ENCODE results near the gene MDGA2.
"Not testable (repeated sequence)": the region's sequence is repeated elsewhere in the genome, so short reads cannot be mapped to it uniquely, and the experiment has no call there.

Gene MDGA2

GRCh38 chr14:47675466-47676314 lies at the start of gene MDGA2:
Gene MDGA2 (minus strand): TSS chr14:47675605.
- DNase-seq = peak; percentile 54

- no peak for DNase-seq
Measured at GRCh38 chr14:47722929-47723693, 47.7 kb upstream of the MDGA2 start.

GRCh38 chr14:47720281-47720680 lies 44.9 kb upstream of the MDGA2 start:
- DNase-seq = no peak

GRCh38 chr14:47715330-47715729 lies 39.9 kb upstream of the MDGA2 start:
- no peak for DNase-seq

- DNase-seq = no peak
Measured at GRCh38 chr14:47710581-47710980, 35.2 kb upstream of the MDGA2 start.

- no peak for DNase-seq
Measured at GRCh38 chr14:47705683-47706082, 30.3 kb upstream of the MDGA2 start.

GRCh38 chr14:47691829-47692228 lies 16.4 kb upstream of the MDGA2 start:
- no peak for DNase-seq

- DNase-seq = no peak
Measured at GRCh38 chr14:47678993-47679392, 3.6 kb upstream of the MDGA2 start.

GRCh38 chr14:47678157-47678556 lies 2.8 kb upstream of the MDGA2 start:
- DNase-seq = no peak

- DNase-seq = no peak
Measured at GRCh38 chr14:47676315-47676617, 861 bp upstream of the MDGA2 start.

GRCh38 chr14:47674543-47675465 lies 601 bp downstream of the MDGA2 start:
- DNase-seq = peak; percentile 45

GRCh38 chr14:47674148-47674542 lies 1.3 kb downstream of the MDGA2 start:
- peak; percentile 29 for DNase-seq

- DNase-seq = no peak
Measured at GRCh38 chr14:47665337-47666134, 9.9 kb downstream of the MDGA2 start.

GRCh38 chr14:47662466-47662865 lies 12.9 kb downstream of the MDGA2 start:
- no peak for DNase-seq

GRCh38 chr14:47660158-47660557 lies 15.2 kb downstream of the MDGA2 start:
- DNase-seq = no peak

GRCh38 chr14:47658041-47658440 lies 17.4 kb downstream of the MDGA2 start:
- no peak for DNase-seq

GRCh38 chr14:47657143-47657542 lies 18.3 kb downstream of the MDGA2 start:
- DNase-seq = no peak

GRCh38 chr14:47651337-47651736 lies 24.1 kb downstream of the MDGA2 start:
- DNase-seq = no peak

GRCh38 chr14:47637753-47638152 lies 37.7 kb downstream of the MDGA2 start:
- no peak for DNase-seq

- no peak for DNase-seq
Measured at GRCh38 chr14:47626151-47627035, 49.0 kb downstream of the MDGA2 start.

GRCh38 chr14:47624126-47624525 lies 51.3 kb downstream of the MDGA2 start:
- not testable (repeated sequence) for DNase-seq
